ENCODE measurements around the gene ANXA7.
"Not testable (repeated sequence)": the region's sequence is repeated elsewhere in the genome, so short reads cannot be mapped to it uniquely, and the experiment has no call there.

The ANXA7 gene

GRCh38 chr10:73404690-73405089 lies 9.2 kb downstream of the ANXA7 start:
- DNase-seq (ENCODE audit: low read depth, low spot score), result no peak
- H3K4me3 ChIP-seq, result no peak overlapping the region
- TF ChIP-seq EZH2 (IDR thresholded peaks at IDR 0.05), result no peak
- TF ChIP-seq FOXP2 (optimal IDR thresholded peaks at IDR 0.05; ENCODE audit: control extremely low read depth, extremely low read length, insufficient read depth), result no peak
- TF ChIP-seq POLR2AphosphoS5 (IDR thresholded peaks at IDR 0.05; ENCODE audit: borderline replicate concordance, low read depth, low read length), result no peak
- H3K9me3 ChIP-seq (ENCODE audit: low read depth, low read length), result no peaks in the 10 kb centered on the region
- H3K36me3 ChIP-seq (ENCODE audit: insufficient read depth, low read length), result no peaks in the 10 kb centered on the region
- H3K27ac ChIP-seq, result no peak overlapping the region
- no peak overlapping the region for H3K9ac ChIP-seq (ENCODE audit: insufficient read length)

GRCh38 chr10:73401636-73402035 lies 12.2 kb downstream of the ANXA7 start:
- no peak overlapping the region for H3K4me3 ChIP-seq
- no peak for TF ChIP-seq POLR2AphosphoS5 (IDR thresholded peaks at IDR 0.05; ENCODE audit: borderline replicate concordance, low read depth, low read length)
- TF ChIP-seq EZH2 (IDR thresholded peaks at IDR 0.05), result no peak
- TF ChIP-seq FOXP2 (optimal IDR thresholded peaks at IDR 0.05; ENCODE audit: control extremely low read depth, extremely low read length, insufficient read depth), result no peak
- no peaks in the 10 kb centered on the region for H3K36me3 ChIP-seq (ENCODE audit: insufficient read depth, low read length)
- H3K9me3 ChIP-seq (ENCODE audit: low read depth, low read length), result no peaks in the 10 kb centered on the region
- no peak overlapping the region for H3K9ac ChIP-seq (ENCODE audit: insufficient read length)
- no peak for DNase-seq (ENCODE audit: low read depth, low spot score)
- no peak overlapping the region for H3K27ac ChIP-seq

- H3K36me3 ChIP-seq (ENCODE audit: insufficient read depth, low read length), result peaks cover 12% of the 10 kb centered on the region
- DNase-seq (ENCODE audit: low read depth, low spot score), result no peak
- no peak overlapping the region for H3K4me3 ChIP-seq
- no peaks in the 10 kb centered on the region for H3K9me3 ChIP-seq (ENCODE audit: low read depth, low read length)
- H3K27ac ChIP-seq, result no peak overlapping the region
- H3K9ac ChIP-seq (ENCODE audit: insufficient read length), result no peak overlapping the region
- no peak for TF ChIP-seq POLR2AphosphoS5 (IDR thresholded peaks at IDR 0.05; ENCODE audit: borderline replicate concordance, low read depth, low read length)
- no peak for TF ChIP-seq EZH2 (IDR thresholded peaks at IDR 0.05)
- no peak for TF ChIP-seq FOXP2 (optimal IDR thresholded peaks at IDR 0.05; ENCODE audit: control extremely low read depth, extremely low read length, insufficient read depth)
Observed at GRCh38 chr10:73399063-73399462, 14.8 kb downstream of the ANXA7 start.

- TF ChIP-seq EZH2 (IDR thresholded peaks at IDR 0.05) (no peak), POLR2AphosphoS5 (IDR thresholded peaks at IDR 0.05; ENCODE audit: borderline replicate concordance, low read depth, low read length) (no peak), FOXP2 (optimal IDR thresholded peaks at IDR 0.05; ENCODE audit: control extremely low read depth, extremely low read length, insufficient read depth) (no peak)
- DNase-seq (ENCODE audit: low read depth, low spot score), result no peak
- no peak overlapping the region for H3K27ac ChIP-seq
- peaks cover 12% of the 10 kb centered on the region for H3K36me3 ChIP-seq (ENCODE audit: insufficient read depth, low read length)
- H3K9me3 ChIP-seq (ENCODE audit: low read depth, low read length), result no peaks in the 10 kb centered on the region
- H3K4me3 ChIP-seq, result no peak overlapping the region
- no peak overlapping the region for H3K9ac ChIP-seq (ENCODE audit: insufficient read length)
Observed at GRCh38 chr10:73398024-73398423, 15.8 kb downstream of the ANXA7 start.

GRCh38 chr10:73394325-73394724 lies 19.5 kb downstream of the ANXA7 start:
- H3K9ac ChIP-seq (ENCODE audit: insufficient read length); H3K4me3 ChIP-seq; H3K9me3 ChIP-seq (ENCODE audit: low read depth, low read length); H3K27ac ChIP-seq; DNase-seq (ENCODE audit: low read depth, low spot score): not testable (repeated sequence)
- H3K36me3 ChIP-seq (ENCODE audit: insufficient read depth, low read length), result peaks cover 12% of the 10 kb centered on the region

GRCh38 chr10:73388228-73388627 lies 25.6 kb downstream of the ANXA7 start:
- no peak overlapping the region for H3K4me3 ChIP-seq
- peaks cover 2% of the 10 kb centered on the region; the same call in 1 of the 2 replicates for H3K36me3 ChIP-seq (ENCODE audit: insufficient read depth, low read length)
- no peak for TF ChIP-seq POLR2AphosphoS5 (IDR thresholded peaks at IDR 0.05; ENCODE audit: borderline replicate concordance, low read depth, low read length)
- no peak for TF ChIP-seq EZH2 (IDR thresholded peaks at IDR 0.05)
- no peak for TF ChIP-seq FOXP2 (optimal IDR thresholded peaks at IDR 0.05; ENCODE audit: control extremely low read depth, extremely low read length, insufficient read depth)
- H3K9ac ChIP-seq (ENCODE audit: insufficient read length), result no peak overlapping the region
- DNase-seq (ENCODE audit: low read depth, low spot score), result no peak
- no peaks in the 10 kb centered on the region for H3K9me3 ChIP-seq (ENCODE audit: low read depth, low read length)
- H3K27ac ChIP-seq, result no peak overlapping the region

- H3K36me3 ChIP-seq (ENCODE audit: insufficient read depth, low read length), result peaks cover 6% of the 10 kb centered on the region; the same call in 1 of the 2 replicates
- H3K9me3 ChIP-seq (ENCODE audit: low read depth, low read length), result no peaks in the 10 kb centered on the region
- DNase-seq (ENCODE audit: low read depth, low spot score), result no peak
- TF ChIP-seq FOXP2 (optimal IDR thresholded peaks at IDR 0.05; ENCODE audit: control extremely low read depth, extremely low read length, insufficient read depth) (no peak), POLR2AphosphoS5 (IDR thresholded peaks at IDR 0.05; ENCODE audit: borderline replicate concordance, low read depth, low read length) (no peak), EZH2 (IDR thresholded peaks at IDR 0.05) (no peak)
- no peak overlapping the region for H3K27ac ChIP-seq
- no peak overlapping the region for H3K9ac ChIP-seq (ENCODE audit: insufficient read length)
- H3K4me3 ChIP-seq, result no peak overlapping the region
Observed at GRCh38 chr10:73386583-73386982, 27.3 kb downstream of the ANXA7 start.

GRCh38 chr10:73379064-73379748 lies 34.7 kb downstream of the ANXA7 start:
- Histone ChIP-seq H3K9ac (ENCODE audit: insufficient read length) (no peak overlapping the region), H3K36me3 (ENCODE audit: insufficient read depth, low read length) (peaks cover 6% of the 10 kb centered on the region; the same call in 1 of the 2 replicates), H3K4me3 (no peak overlapping the region), H3K27ac (no peak overlapping the region), H3K9me3 (ENCODE audit: low read depth, low read length) (no peaks in the 10 kb centered on the region)
- DNase-seq (ENCODE audit: low read depth, low spot score), result no peak
- no peak for TF ChIP-seq FOXP2 (optimal IDR thresholded peaks at IDR 0.05; ENCODE audit: control extremely low read depth, extremely low read length, insufficient read depth)
- TF ChIP-seq EZH2 (IDR thresholded peaks at IDR 0.05), result no peak
- no peak for TF ChIP-seq POLR2AphosphoS5 (IDR thresholded peaks at IDR 0.05; ENCODE audit: borderline replicate concordance, low read depth, low read length)

- H3K36me3 ChIP-seq (ENCODE audit: insufficient read depth, low read length), result no peaks in the 10 kb centered on the region; the same call in 1 of the 2 replicates
- no peak overlapping the region for H3K27ac ChIP-seq
- no peaks in the 10 kb centered on the region for H3K9me3 ChIP-seq (ENCODE audit: low read depth, low read length)
- DNase-seq (ENCODE audit: low read depth, low spot score), result no peak
- no peak overlapping the region for H3K9ac ChIP-seq (ENCODE audit: insufficient read length)
- TF ChIP-seq FOXP2 (optimal IDR thresholded peaks at IDR 0.05; ENCODE audit: control extremely low read depth, extremely low read length, insufficient read depth) (no peak), POLR2AphosphoS5 (IDR thresholded peaks at IDR 0.05; ENCODE audit: borderline replicate concordance, low read depth, low read length) (no peak), EZH2 (IDR thresholded peaks at IDR 0.05) (no peak)
- H3K4me3 ChIP-seq, result no peak overlapping the region
Observed at GRCh38 chr10:73376679-73377078, 37.2 kb downstream of the ANXA7 start.
